DND-41 (cell line): ENCODE data around the gene TNFSF12.

Experiments
- ATAC-seq: fragments of 200-7000 bp; cut with Tn5 transposase; 3 replicates; pipeline ENCODE4 v1.9.1; 2021; ENCODE audit warnings: low read depth; ENCODE audit not compliant: insufficient read depth
- DNase-seq: peaks from one replicate; pipeline ENCODE4 v3.0.0-alpha.2; 2020
- H2AFZ ChIP-seq: 2 replicates; pipeline ENCODE4 v1.6.0; 2012; ENCODE audit warnings: low read depth, low read length
- H3K27ac ChIP-seq: 2 replicates; pipeline ENCODE4 v1.5.1; 2012; ENCODE audit warnings: low read length, inconsistent platforms
- H3K27me3 ChIP-seq: fragments of 200-600 bp; sonication (generic); 2 replicates; pipeline ENCODE4 v1.6.0; 2012; ENCODE audit warnings: low read length, mild to moderate bottlenecking, inconsistent platforms; ENCODE audit not compliant: insufficient read depth, poor library complexity
- H3K36me3 ChIP-seq: 2 replicates; pipeline ENCODE4 v1.5.1; 2012; ENCODE audit warnings: low read length, inconsistent platforms; ENCODE audit not compliant: insufficient read depth
- H3K4me1 ChIP-seq: 2 replicates; pipeline ENCODE4 v1.5.1; 2012; ENCODE audit warnings: mild to moderate bottlenecking, low read length; ENCODE audit not compliant: insufficient read depth
- H3K4me2 ChIP-seq: 2 replicates; pipeline ENCODE4 v1.6.0; 2012; ENCODE audit warnings: mild to moderate bottlenecking, moderate library complexity, low read length, inconsistent platforms; ENCODE audit not compliant: insufficient read depth
- H3K4me3 ChIP-seq, 2 experiments: fragments of 200-600 bp in 1 of 2; shearing (Covaris generic) in 1 of 2; 2 replicates each; pipeline ENCODE4 v1.5.1; 2012 to 2016; ENCODE audit warnings: inconsistent platforms in 2 of 2, low read length in 2 of 2, mild to moderate bottlenecking in 2 of 2, low read depth in 1 of 2, moderate library complexity in 1 of 2
- H3K79me2 ChIP-seq: 2 replicates; pipeline ENCODE4 v1.6.0; 2012; ENCODE audit warnings: low read length, inconsistent platforms; ENCODE audit not compliant: insufficient read depth
- H3K9ac ChIP-seq: 2 replicates; pipeline ENCODE4 v1.6.0; 2012; ENCODE audit warnings: low read depth, mild to moderate bottlenecking, inconsistent platforms, low read length, moderate library complexity
- H3K9me3 ChIP-seq: 2 replicates; pipeline ENCODE4 v1.5.1; 2012; ENCODE audit warnings: low read length, moderate library complexity, mild to moderate bottlenecking, inconsistent platforms; ENCODE audit not compliant: insufficient read depth, severe bottlenecking
- H4K20me1 ChIP-seq: 2 replicates; pipeline ENCODE4 v1.6.0; 2012; ENCODE audit warnings: low read length; ENCODE audit not compliant: insufficient read depth
- EZH2 ChIP-seq: IDR thresholded peaks from 3 replicates; pipeline ENCODE4 v1.6.1; 2012; ENCODE audit warnings: borderline replicate concordance, low read depth, mild to moderate bottlenecking, moderate library complexity, low read length, inconsistent platforms; ENCODE audit not compliant: severe bottlenecking
- TF ChIP-seq, protein P1 (sequence below): IDR thresholded peaks from 2 replicates; pipeline ENCODE4 v1.5.1; 2012; ENCODE audit warnings: borderline replicate concordance, low read length, moderate library complexity, mild to moderate bottlenecking; ENCODE audit not compliant: poor library complexity, severe bottlenecking; ENCODE audit errors: extremely low read depth

TNFSF12 gene

DNA sequence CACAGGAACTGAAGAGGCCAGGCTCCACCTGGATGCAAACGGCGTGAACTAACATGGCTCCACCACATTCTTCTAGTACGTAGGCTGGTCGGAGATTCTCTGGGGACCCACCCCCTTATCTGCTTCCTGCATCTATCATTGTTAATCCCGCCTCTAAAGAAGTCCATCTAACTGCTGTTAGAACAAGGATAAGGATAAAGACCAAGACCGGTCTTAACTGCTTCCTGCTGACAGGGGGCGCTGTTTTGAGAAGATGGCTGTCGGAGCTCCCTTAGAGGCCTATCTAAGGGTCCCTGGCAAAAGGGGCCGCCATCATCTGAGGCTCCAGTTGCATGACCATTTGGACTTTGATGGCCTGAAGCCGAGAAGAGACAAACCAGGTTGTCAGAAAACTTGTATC lies 25.8 kb upstream of the TNFSF12 start:
- TF ChIP-seq, protein P1, sequence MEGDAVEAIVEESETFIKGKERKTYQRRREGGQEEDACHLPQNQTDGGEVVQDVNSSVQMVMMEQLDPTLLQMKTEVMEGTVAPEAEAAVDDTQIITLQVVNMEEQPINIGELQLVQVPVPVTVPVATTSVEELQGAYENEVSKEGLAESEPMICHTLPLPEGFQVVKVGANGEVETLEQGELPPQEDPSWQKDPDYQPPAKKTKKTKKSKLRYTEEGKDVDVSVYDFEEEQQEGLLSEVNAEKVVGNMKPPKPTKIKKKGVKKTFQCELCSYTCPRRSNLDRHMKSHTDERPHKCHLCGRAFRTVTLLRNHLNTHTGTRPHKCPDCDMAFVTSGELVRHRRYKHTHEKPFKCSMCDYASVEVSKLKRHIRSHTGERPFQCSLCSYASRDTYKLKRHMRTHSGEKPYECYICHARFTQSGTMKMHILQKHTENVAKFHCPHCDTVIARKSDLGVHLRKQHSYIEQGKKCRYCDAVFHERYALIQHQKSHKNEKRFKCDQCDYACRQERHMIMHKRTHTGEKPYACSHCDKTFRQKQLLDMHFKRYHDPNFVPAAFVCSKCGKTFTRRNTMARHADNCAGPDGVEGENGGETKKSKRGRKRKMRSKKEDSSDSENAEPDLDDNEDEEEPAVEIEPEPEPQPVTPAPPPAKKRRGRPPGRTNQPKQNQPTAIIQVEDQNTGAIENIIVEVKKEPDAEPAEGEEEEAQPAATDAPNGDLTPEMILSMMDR, result peak; percentile 66
- no peak for TF ChIP-seq EZH2
- peak; percentile 45; the same call in 2 of the 3 replicates for ATAC-seq
- DNase-seq, result peak; percentile 19

DNA sequence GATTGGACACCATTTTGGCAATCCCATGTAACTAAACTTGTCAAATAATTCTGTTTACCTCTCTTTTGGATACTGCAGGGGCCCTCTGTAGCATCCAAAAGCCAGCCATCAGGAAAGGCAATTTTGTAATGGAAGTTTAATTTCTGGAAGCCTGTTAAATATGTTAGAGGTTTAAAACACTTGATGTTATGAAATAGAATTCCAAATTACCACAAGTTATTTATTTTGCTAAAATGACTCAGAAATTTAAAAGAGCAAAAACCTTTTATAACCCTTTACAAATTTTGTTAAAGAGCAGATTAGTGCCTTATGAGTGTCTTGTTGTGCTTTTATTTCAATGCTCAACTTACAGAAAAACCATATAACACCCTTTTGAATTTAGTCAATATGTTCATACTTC lies 20.0 kb upstream of the TNFSF12 start:
- Histone ChIP-seq H3K9ac (no peak overlapping the region), H3K27ac (no peak overlapping the region), H3K9me3 (peaks cover 6% of the 10 kb centered on the region), H3K79me2 (no peaks in the 10 kb centered on the region), H3K4me3 (no peak overlapping the region), H2AFZ (no peak overlapping the region), H3K27me3 (no peaks in the 10 kb centered on the region), H3K36me3 (no peaks in the 10 kb centered on the region), H3K4me2 (no peak overlapping the region), H4K20me1 (no peaks in the 10 kb centered on the region), H3K4me1 (no peaks in the 10 kb centered on the region)
- ATAC-seq (no peak), DNase-seq (no peak)
- TF ChIP-seq, protein P1, result no peak
- TF ChIP-seq EZH2, result no peak

More for the DNA sequence above, 25.8 kb upstream of the TNFSF12 start:
- no peak overlapping the region for H3K4me2 ChIP-seq
- H3K9me3 ChIP-seq, result peaks cover 6% of the 10 kb centered on the region
- no peaks in the 10 kb centered on the region for H3K4me1 ChIP-seq
- no peak overlapping the region for H3K4me3 ChIP-seq
- no peaks in the 10 kb centered on the region for H3K27me3 ChIP-seq
- no peak overlapping the region for H3K9ac ChIP-seq
- H3K79me2 ChIP-seq, result no peaks in the 10 kb centered on the region
- no peak overlapping the region for H2AFZ ChIP-seq
- no peaks in the 10 kb centered on the region for H3K36me3 ChIP-seq
- no peak overlapping the region for H3K27ac ChIP-seq
- no peaks in the 10 kb centered on the region for H4K20me1 ChIP-seq

DNA sequence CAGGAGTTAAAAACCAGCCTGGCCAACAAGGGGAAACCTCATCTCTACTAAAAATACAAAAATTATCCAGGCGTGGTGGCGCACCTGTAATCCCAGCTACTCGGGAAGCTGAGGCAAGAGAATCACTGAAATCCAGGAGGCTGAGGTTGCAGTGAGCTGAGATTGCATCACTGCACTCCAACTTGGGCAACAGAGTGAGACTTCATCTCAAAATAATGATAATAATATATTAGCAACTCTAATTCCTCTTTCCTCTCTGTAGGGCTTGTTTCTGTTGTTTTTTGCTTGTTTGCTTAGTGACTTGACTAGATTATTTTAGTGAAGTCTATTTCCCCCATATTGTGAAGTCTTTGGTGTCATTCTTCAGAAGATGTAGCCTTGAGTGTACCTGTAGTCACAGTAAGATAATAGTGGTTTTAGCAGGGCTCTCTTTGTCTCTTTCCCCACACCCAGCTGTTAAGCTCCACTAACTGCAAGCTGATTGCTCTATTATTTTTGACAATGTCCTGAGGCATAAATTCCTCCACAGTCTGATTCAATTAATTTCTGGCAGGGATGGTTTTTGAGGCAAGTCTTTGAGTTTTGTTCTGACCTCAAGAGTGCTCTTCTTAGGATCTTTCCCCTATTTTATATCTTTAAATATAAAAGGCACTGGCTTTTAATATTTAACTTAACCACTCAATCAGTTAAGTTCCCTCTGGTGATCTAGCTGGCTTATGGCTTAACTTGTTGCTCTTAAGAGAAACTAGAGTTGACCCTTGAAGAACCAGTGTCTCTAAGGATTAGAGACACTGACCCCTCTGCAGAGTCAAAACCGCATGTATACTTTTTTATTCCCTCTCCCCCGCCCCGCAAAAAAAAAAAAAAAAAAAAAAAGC lies 18.6 kb upstream of the TNFSF12 start:
- no peak overlapping the region for H2AFZ ChIP-seq
- ATAC-seq (no peak), DNase-seq (no peak)
- H3K9ac ChIP-seq, result no peak overlapping the region
- H3K36me3 ChIP-seq, result no peaks in the 10 kb centered on the region
- H3K4me3 ChIP-seq, result no peak overlapping the region
- TF ChIP-seq, protein P1, result no peak
- no peak for TF ChIP-seq EZH2
- peaks cover 6% of the 10 kb centered on the region for H3K9me3 ChIP-seq
- no peaks in the 10 kb centered on the region for H3K79me2 ChIP-seq
- H3K4me2 ChIP-seq, result no peak overlapping the region
- H3K27ac ChIP-seq, result no peak overlapping the region
- H4K20me1 ChIP-seq, result no peaks in the 10 kb centered on the region
- no peaks in the 10 kb centered on the region for H3K27me3 ChIP-seq
- H3K4me1 ChIP-seq, result no peaks in the 10 kb centered on the region
